Stimulated activated CD8-positive, alpha-beta memory T cell treated with anti-CD3 and anti-CD28 coated beads, Interleukin-15, amount 100 ng/mL, for 4 hours (primary cell): ENCODE results near the gene ZNF511.

Source experiments
- DNase-seq, 2 donors: peaks; one replicate each; pipeline ENCODE4 v3.0.0-alpha.2; 2020; ENCODE audit warnings: low read depth in 2 of 2

Gene ZNF511

DNA sequence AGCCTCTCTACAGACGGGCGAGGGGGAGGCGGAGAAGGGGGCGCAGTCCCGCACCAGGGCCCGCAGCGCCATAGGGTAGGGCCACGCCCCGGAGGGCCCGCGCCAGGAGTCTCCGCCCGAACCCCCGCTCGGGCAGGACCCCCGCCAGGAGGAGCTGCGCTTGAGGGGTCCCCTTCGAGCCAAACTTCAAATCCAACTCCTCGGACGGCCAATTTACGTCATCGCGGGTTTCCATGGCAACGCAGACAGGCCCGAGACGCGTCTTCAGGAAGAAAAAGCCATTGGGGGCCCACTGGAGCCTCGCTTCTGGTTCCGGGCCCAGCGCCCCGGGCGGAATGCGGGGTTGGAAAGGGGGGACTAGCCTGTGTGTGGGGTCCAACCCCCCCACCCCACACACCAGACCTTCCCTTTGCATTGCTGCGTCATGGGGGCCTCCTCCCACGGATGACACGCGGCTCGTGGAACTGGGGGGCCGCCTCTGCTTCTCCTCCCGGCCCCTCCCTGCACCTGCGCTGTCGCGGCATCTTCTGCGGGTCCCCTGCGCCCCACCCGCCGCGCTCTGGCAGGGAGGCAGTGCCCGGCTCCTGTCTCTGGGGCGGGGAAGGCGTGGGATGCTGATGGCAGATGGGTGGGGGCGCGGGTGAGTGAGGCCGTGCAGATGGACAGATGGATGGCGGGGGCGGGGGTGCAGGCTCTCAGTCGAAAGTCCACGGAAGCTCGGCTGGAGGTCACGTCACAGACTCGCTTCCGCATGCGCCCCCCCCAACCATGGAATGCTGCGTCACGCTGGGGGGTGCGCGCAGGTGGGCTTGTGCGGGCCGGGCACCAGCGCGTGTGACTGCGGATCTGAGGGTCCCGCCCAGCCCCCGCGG is 26.8 kb downstream of the ZNF511 start:
- DNase-seq: peak; percentile 65 to 74

DNA sequence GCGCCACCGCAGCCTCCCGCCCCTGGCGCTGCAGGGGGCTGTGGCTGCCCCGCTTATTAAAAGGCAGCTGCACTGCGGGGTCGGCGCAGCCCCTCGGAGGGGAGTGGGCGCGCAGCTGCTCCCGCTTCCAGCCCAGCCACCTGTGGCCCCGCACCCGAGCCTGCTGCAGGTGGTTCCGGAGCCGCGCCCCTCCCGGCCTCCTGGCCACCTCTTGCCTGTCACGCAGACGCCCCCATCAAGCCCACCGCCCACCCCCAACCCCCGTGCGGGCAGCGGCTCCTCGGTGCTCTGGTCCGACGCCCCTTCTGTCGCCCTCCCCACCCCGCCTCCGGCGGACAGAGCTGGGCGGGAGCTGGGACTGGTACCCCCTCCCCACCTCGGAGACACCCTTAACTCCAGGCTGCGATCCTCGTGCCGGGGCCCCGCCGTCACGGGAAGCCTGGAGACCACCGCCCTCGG is 27.4 kb downstream of the ZNF511 start:
- DNase-seq: no peak

DNA sequence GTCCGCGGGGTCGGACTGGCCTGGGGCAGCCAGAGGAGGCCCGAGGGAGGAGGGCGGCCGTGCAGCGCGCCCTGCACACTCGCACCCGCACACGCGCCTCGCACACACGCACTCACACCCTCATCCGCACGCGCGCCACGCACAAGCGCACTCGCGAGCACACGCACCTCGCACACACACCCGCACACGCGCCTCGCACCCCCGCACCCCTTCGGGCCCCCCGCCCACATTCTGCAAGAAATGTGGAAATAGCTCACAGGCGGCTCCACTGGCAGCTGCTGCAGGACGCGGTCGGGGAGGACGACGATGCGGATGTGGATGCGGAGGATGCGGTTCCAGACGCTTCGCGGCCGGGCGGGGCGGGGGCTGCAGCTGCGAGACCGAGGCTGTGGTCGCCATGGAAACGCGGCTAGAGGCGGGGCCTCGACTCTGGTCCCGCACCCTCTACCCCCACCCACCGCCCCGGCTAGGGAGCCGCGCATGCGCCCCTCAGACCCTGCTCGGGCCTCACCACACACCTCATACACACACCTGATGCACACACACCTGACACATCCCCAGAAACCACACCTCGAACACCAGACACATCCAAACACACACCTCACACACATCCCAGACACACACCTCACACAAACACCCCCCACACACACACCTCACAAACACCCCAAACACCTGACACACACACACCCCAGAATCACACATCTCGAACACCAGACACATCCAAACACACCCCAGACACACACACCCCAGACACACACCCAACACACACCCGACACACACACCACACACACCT is 28.1 kb downstream of the ZNF511 start, which contains the start of gene CALY:
CALY (minus strand) TSS at position 320 of the 793 bp plus-strand sequence. CDS start 7,907 bp downstream, outside the sequence.
- DNase-seq: peak; percentile 51 to 58

- no peak for DNase-seq
Measured at GRCh38 chr10:133337370-133337725, 28.6 kb downstream of the ZNF511 start.

- DNase-seq: no peak
Measured at GRCh38 chr10:133338080-133339071, 29.7 kb downstream of the ZNF511 start.

GRCh38 chr10:133339708-133340380 is 31.1 kb downstream of the ZNF511 start:
- DNase-seq: no peak

GRCh38 chr10:133341983-133342382 is 33.3 kb downstream of the ZNF511 start:
- no peak for DNase-seq

GRCh38 chr10:133342942-133343341 is 34.2 kb downstream of the ZNF511 start:
- DNase-seq: no peak

DNA sequence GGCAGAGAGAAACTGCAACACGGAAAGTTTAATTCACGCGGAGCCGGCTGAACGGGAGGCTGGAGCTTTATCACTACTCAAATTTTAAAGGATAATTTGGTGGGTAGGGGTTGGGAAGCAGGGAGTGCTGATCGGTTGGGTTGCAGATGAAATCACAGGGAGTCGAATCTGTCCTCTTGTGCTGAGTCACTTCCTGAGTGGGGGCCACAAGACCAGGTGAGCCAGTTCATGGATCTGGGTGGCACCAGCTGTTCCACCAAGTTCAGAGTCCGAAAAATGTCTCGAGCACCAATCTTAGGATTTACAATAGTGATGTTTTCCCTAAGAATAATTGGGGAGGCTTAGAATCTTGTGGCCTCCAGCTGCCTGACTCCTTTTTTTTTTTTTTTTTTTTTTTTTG is 34.8 kb downstream of the ZNF511 start:
- DNase-seq: no peak

- no peak for DNase-seq
Measured at GRCh38 chr10:133344236-133344635, 35.5 kb downstream of the ZNF511 start.

DNA sequence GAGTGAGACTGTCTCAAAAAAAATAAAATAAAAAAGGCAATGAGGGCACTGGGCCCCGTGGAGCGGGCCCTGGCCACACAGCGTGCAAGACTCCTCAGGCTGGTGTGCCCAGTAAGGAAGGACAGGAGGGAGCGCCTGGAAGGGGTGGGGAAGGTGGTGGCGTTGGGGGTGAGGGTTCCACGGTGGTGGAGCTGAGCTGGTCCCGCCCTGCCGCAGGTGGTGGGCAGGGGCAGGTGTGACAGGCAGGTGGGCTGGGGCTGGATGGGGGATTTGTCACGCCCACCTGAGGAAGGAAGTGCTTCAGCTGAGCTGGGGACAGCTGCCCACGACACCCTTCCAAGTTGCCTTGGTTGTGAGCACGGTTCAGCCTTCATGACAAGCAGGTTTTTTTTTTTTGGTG is 37.7 kb downstream of the ZNF511 start:
- DNase-seq: no peak

DNA sequence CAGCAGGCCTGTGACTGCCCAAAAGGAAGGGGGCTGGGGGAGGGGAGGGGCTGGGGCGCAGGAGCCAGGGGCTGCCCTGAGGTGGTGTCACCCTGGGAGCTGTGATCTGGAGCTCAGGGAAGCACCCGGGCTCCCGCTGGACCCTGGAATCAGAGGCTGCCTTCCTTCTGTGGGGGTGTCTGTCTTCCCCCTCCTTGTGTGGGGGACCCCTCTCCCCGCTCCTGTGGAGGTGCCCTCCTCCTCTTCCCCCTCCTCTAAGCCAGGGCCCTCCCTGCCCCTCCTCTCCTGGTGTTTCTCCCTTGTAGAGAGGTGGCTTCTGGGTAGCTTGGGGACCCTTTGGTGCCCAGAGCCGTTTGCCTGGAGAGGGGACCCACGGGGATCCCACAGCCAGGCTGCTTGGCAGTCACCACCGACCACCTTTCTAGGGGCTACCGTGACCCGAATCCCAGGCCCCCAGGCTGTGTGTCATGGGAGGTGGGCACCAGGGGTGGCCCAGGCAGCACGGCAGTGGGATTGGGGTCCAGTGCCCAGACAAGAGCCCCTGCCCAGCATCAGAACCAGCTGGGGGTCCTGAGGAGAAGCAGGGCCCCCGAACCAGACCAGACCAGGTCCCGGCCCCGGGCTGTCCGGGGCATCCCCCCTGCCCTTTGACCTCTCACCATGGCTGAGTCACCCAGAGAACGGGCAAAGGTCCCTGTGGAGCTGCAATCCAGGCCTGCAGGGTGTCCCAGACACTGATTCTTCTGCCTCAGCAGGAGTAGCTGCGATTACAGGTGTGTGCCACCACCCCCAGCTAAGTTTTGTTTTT is 39.2 kb downstream of the ZNF511 start:
- no peak for DNase-seq

- DNase-seq: no peak
Measured at GRCh38 chr10:133349160-133349568, 40.5 kb downstream of the ZNF511 start.

GRCh38 chr10:133349577-133350011 is 40.9 kb downstream of the ZNF511 start:
- DNase-seq: no peak

DNA sequence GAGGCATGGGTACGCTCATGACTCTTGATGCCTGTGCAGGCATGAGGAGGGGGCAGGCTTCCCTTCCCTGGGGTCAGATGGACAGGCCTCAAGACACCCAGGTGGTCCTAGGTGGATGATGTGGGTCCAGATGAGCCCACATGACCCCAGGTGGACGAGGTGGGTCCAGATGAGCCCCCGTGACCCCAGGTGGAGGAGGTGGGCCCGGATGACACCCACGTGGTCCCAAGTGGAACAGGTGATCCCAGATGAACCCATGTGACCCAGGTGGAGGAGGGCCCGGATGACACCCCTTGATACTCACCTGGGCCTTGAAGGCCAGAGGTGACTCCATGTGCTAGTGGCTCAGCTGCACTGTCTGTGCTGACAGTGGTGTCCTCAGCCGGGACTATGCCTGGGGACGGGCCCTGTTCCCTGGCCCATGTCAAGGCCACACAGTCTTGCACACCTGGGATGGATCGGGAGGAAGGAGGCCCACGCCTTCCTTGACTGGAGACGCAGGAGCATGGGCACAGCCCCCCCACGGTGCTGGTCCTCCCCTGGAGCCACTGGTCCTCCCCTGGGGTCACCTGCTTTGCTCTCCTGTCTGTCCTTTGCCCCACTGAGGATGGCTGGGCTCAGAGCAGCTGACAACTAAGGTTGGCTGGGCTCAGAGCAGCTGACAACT is 41.7 kb downstream of the ZNF511 start:
- no peak for DNase-seq

DNA sequence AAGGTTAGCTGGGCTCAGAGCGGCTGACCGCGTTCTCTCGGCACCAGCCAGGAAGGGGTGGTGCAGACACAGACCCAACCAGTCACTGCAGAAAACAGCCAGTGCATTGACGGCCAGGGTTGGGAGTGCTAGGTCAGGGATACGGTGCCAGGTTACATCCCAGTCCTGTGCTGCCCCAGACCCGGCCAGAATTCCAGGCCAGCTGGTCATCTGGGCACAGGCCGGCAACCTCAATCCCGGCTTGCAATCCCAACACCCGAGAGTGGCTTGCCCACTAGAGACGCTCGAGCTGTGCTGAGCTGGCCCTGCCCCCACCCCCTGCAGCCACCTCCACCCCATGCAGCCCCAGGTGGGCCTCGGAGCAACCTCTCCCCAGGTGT is 42.2 kb downstream of the ZNF511 start:
- no peak for DNase-seq

- no peak for DNase-seq
Measured at GRCh38 chr10:133351408-133352318, 42.9 kb downstream of the ZNF511 start.

DNA sequence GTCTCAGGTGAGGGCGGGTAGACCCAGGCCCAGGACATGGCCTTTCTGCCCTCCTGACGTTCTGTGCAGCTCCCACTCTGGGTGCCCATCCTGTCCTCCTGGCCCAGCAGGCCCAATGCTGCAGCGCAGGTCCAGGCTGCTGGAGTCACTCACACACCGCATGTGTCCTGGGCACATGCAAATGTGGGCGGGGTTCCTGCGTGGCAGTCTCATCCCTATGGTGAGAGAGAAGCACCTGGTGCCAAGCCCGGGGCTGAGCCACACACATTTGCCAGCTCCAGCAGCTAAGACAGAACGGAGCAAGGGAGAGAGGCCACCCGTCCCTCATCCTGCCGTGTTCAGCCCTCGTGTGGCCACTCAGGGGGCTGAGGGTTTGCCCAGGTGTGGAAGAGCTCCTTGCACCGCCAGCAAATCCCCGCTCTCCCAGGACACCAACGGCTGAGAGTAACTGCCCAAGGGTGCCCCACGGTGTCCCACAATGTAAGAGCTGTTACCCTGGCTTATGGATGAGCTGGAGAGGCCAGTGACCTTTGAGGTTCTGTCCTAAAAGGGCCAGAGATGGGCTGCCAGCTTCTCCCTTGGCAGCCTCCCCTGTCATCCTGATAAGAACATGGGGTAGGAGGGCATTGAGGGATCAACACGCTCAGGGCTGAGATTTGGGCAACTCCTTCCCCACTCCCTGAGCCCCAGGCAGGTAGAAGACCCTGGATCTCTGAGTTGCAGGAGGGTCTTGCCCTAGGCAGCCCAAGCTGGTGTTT is 44.7 kb downstream of the ZNF511 start:
- no peak for DNase-seq
